Gastroesophageal sphincter (tissue), 4 donors: ENCODE measurements around the gene IKZF2. TPM values are rescaled to one million over a fixed set of nuclear protein-coding genes. Genes with fewer than 3 reads are reported as not detected.

Source experiments
- ATAC-seq: fragments of 150-250 bp; one replicate; pipeline ENCODE4 v1.9.1; 2016; ENCODE audit warnings: mild to moderate bottlenecking, moderate library complexity
- H3K27ac ChIP-seq, 4 donors: fragments of 200-600 bp; sonication (generic) in 3 of 4; 1 replicate in 3 of 4; 2 replicates in 1 of 4; pipeline ENCODE4 v1.5.1; 2016 to 2019
- H3K27me3 ChIP-seq: fragments of 200-600 bp; sonication (generic); one replicate; pipeline ENCODE4 v1.5.1; 2019
- H3K36me3 ChIP-seq, 2 donors: fragments of 200-600 bp; sonication (generic); one replicate each; pipeline ENCODE4 v1.5.1; 2019; ENCODE audit warnings: control low read depth in 1 of 2
- H3K4me1 ChIP-seq, 3 donors: fragments of 200-600 bp; sonication (generic); 1 replicate in 2 of 3; 2 replicates in 1 of 3; pipeline ENCODE4 v1.5.1; 2016 to 2019; ENCODE audit warnings: control low read depth in 2 of 3
- H3K4me3 ChIP-seq, 2 donors: fragments of 200-600 bp; sonication (generic); one replicate each; pipeline ENCODE4 v1.5.1; 2019; ENCODE audit warnings: mild to moderate bottlenecking in 1 of 2, moderate library complexity in 1 of 2
- H3K9me3 ChIP-seq, 3 donors: fragments of 200-600 bp; sonication (generic); one replicate each; pipeline ENCODE4 v1.5.1; 2017 to 2019; ENCODE audit warnings: control low read depth in 2 of 3
- EP300 ChIP-seq: sonication (generic); formaldehyde crosslinking; IDR thresholded peaks from one replicate; pipeline ENCODE4 v1.6.1; 2017; ENCODE audit warnings: antibody characterized with exemption, mild to moderate bottlenecking
- POLR2A ChIP-seq, 2 donors: fragments of 450-650 bp; IDR thresholded peaks; one replicate each; pipeline ENCODE4 v1.6.1; 2017; ENCODE audit warnings: antibody characterized with exemption in 2 of 2, mild to moderate bottlenecking in 2 of 2, moderate library complexity in 1 of 2
- POLR2AphosphoS5 ChIP-seq: sonication (generic); formaldehyde crosslinking; IDR thresholded peaks from one replicate; pipeline ENCODE4 v1.6.1; 2017; ENCODE audit warnings: antibody characterized with exemption
- WGBS, 2 donors: methylation state at CpG; one replicate each; pipeline ENCODE4 v1.1.5; 2018; ENCODE audit warnings: low coverage in 1 of 2; 5-methylcytosine and 5-hydroxymethylcytosine counted together
- total RNA-seq, 4 donors: library from RNA; depleted of rRNA; stranded (reverse); fragments of >200 nt; gene quantifications; one replicate each; pipeline ENCODE4 v1.1.0, GENCODE V29; 2016
- TF ChIP-seq, protein P1 (sequence below), 4 experiments: fragments of 200-600 bp in 2 of 4; fragments of 450-650 bp in 2 of 4; sonication (generic) in 1 of 4; IDR thresholded peaks; one replicate each; pipeline ENCODE4 v1.5.1; 2017 to 2019; ENCODE audit warnings: antibody characterized with exemption in 4 of 4, mild to moderate bottlenecking in 2 of 4, moderate library complexity in 2 of 4

IKZF2 gene
- total RNA-seq, 4 donors from 2014 or later: 4.2 to 11.6 (median 9.6) TPM

DNA sequence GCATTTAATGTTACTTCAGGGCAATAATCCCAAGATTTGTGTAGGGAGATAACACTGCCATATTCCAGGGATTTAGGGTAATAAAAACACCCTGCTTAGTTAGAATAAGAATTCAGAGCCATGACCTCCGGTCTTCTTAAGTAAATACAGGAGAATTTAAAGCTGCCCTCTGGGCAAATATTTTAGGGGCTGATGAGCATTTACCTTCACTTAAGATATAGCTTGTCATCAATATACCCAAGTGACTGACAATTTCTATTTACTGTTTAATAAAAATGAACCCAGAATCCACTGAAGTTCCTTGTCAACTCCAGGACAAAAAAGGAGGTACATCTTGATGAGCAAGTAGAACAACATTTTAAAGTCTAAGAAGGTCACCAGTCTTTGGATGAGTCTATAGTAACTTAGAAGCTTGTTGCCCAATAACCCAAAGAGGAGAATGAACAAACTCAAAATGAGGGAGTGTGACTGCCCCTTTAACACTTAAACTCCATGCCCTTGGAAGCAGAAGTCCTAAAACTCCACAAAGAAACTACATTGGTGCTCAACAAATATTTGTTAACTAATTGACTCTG lies 24.3 kb upstream of the IKZF2 start:
- no peak for TF ChIP-seq POLR2AphosphoS5
- 88 to 100% methylated on average over 1 of the region's 1 CpG for WGBS, 2 donors
- H3K27ac ChIP-seq: no peak overlapping the region
- H3K27me3 ChIP-seq: no peaks in the 10 kb centered on the region
- no peaks in the 10 kb centered on the region for H3K4me1 ChIP-seq
- peaks cover 0 to 5% (median 0%) of the 10 kb centered on the region in 3 donors for H3K9me3 ChIP-seq
- no peaks in the 10 kb centered on the region for H3K36me3 ChIP-seq
- H3K4me3 ChIP-seq: no peak overlapping the region
- no peak for ATAC-seq

DNA sequence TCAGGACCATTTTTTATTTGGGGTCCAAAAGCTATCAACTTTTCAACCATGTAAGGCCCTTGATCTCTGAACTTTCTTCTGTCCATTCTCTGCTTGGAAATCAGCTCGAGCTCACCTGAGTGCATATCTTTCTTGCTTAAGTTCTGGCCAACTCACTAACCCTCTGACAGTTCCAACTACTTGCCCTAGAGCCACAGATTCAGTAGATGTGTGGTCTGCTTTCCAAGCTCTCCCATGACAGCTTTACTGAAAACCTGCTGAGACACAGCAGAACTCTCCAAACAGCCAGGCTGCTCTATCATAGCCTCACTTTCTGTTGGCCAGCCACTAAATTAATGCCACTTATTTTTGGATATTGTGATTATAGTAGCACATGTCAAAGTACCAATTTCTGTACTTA lies 21.2 kb upstream of the IKZF2 start:
- Histone ChIP-seq H3K4me1 (no peaks in the 10 kb centered on the region), H3K4me3 (no peak overlapping the region), H3K9me3 (peaks cover 0 to 5% (median 0%) of the 10 kb centered on the region in 3 donors), H3K27ac (no peak overlapping the region), H3K36me3 (no peaks in the 10 kb centered on the region), H3K27me3 (no peaks in the 10 kb centered on the region)
- ATAC-seq: no peak
- TF ChIP-seq POLR2A (IDR thresholded peaks at IDR 0.05) (no peak), EP300 (no peak), POLR2AphosphoS5 (no peak)
- WGBS, 2 donors: 25 to 100% methylated on average over 1 of the region's 1 CpG

DNA sequence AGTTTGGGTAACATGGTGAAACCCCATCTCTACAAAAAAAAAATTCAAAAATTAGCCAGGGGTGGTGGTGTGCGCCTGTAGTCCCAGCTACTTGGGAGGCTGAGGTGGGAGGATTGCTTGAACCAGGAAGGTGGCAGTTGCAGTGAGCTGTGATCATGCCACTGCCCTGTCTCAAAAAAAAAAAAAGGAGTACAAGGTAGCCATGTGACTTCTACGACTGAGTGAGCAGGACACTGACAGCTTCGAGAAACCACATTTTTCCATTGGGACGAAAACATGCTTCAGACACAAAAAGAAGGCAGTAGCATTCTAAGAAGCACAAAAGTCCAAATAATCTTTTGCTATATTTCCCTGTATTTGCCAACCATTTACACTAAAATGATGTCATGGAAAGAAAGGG lies 19.7 kb upstream of the IKZF2 start:
- Histone ChIP-seq H3K4me3 (no peak overlapping the region), H3K27me3 (no peaks in the 10 kb centered on the region), H3K36me3 (no peaks in the 10 kb centered on the region), H3K9me3 (no peaks in the 10 kb centered on the region), H3K4me1 (no peaks in the 10 kb centered on the region), H3K27ac (no peak overlapping the region)
- TF ChIP-seq, protein P1, sequence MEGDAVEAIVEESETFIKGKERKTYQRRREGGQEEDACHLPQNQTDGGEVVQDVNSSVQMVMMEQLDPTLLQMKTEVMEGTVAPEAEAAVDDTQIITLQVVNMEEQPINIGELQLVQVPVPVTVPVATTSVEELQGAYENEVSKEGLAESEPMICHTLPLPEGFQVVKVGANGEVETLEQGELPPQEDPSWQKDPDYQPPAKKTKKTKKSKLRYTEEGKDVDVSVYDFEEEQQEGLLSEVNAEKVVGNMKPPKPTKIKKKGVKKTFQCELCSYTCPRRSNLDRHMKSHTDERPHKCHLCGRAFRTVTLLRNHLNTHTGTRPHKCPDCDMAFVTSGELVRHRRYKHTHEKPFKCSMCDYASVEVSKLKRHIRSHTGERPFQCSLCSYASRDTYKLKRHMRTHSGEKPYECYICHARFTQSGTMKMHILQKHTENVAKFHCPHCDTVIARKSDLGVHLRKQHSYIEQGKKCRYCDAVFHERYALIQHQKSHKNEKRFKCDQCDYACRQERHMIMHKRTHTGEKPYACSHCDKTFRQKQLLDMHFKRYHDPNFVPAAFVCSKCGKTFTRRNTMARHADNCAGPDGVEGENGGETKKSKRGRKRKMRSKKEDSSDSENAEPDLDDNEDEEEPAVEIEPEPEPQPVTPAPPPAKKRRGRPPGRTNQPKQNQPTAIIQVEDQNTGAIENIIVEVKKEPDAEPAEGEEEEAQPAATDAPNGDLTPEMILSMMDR (IDR thresholded peaks at IDR 0.05): no peak
- no peak for TF ChIP-seq POLR2AphosphoS5
- no peak for TF ChIP-seq EP300
- TF ChIP-seq POLR2A (IDR thresholded peaks at IDR 0.05): no peak
- ATAC-seq: no peak
- WGBS, 2 donors: 79 to 86% methylated on average over 4 of the region's 4 CpGs

DNA sequence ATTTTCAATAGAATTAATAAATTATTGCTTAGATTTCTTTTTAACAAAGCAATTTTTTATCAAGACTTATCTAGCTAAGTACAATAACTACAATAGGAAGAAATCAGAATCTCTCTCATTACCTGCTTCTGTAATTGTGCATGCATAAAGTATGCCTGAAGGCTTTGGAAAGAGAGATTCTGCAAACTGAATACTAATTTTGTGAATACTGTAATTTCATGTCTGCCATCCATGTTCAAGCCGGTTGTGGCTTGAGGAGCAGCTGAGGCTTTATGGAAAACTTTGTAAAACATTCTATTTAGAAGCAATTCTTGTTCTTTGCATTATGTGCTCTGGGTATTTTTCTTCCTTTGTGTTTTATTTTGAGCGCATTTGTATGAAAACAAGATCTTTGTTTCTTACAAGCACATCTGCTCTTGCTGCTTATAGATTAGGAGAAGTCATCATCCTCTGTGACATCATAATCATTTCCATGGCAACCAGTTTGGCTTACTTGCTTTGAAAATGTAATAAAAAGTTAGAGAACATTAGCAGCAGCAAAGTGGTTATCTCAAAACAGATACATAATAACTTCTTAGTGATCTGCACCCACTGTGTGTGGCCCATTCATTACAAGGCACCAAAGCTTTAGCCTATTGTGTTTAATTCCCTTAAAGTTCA lies 16.0 kb upstream of the IKZF2 start:
- Histone ChIP-seq H3K27me3 (no peaks in the 10 kb centered on the region), H3K9me3 (no peaks in the 10 kb centered on the region), H3K36me3 (no peaks in the 10 kb centered on the region), H3K27ac (no peak overlapping the region), H3K4me3 (no peak overlapping the region), H3K4me1 (peaks cover 0 to 4% (median 0%) of the 10 kb centered on the region in 3 donors)
- no peak for ATAC-seq
- TF ChIP-seq POLR2AphosphoS5 (no peak), POLR2A (IDR thresholded peaks at IDR 0.05) (no peak), EP300 (no peak)
- TF ChIP-seq, protein P1 (IDR thresholded peaks at IDR 0.05): no peak
- 78 to 86% methylated on average over 2 of the region's 2 CpGs for WGBS, 2 donors

DNA sequence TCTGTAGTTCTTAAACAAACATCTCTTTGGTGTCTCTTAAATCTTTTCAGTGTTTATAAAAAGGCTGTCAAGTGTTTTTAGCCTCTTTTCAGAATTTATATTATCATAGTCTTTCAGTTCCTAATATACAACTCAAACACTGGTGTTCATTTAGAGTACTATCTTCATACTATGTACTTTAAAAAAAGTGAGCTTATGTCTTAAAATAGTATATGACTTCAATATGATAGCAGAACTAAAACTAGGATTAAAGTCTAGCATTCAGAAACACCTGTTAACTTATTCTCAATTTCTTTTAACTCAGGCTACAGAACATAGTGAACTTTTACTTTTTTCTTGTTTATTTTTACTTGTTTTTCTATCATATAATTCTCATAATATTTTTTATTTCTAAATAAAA lies 14.7 kb upstream of the IKZF2 start:
- Histone ChIP-seq H3K27me3 (no peaks in the 10 kb centered on the region), H3K4me3 (no peak overlapping the region), H3K27ac (no peak overlapping the region), H3K9me3 (no peaks in the 10 kb centered on the region), H3K4me1 (peaks cover 0 to 12% (median 0%) of the 10 kb centered on the region in 3 donors), H3K36me3 (no peaks in the 10 kb centered on the region)
- ATAC-seq: no peak
- TF ChIP-seq, protein P1 (IDR thresholded peaks at IDR 0.05): no peak
- TF ChIP-seq POLR2A (IDR thresholded peaks at IDR 0.05): no peak
- TF ChIP-seq POLR2AphosphoS5: no peak
- no peak for TF ChIP-seq EP300

DNA sequence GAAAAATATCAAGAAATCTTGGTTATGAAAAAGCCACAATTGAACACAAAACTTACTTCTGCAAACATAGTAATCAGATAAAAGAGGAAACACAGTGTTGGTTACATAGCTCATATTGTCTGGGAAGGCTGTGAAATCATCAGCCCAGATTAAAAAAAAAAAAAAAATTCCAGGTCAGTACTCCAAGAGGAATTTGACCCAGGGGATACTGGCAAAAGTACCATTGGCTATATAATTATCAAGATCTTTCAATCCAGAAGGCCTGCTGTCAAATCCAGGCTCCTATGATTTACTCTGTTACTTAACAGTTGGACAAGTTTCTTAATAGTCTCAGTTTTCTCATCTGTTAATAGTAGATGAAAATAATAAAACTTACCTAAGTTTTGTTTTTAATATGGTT lies 12.9 kb upstream of the IKZF2 start:
- TF ChIP-seq POLR2AphosphoS5 (no peak), EP300 (no peak), POLR2A (IDR thresholded peaks at IDR 0.05) (no peak)

More for the DNA sequence above, 12.9 kb upstream of the IKZF2 start:
- Histone ChIP-seq H3K27me3 (no peaks in the 10 kb centered on the region), H3K27ac (no peak overlapping the region), H3K4me3 (no peak overlapping the region), H3K36me3 (no peaks in the 10 kb centered on the region), H3K4me1 (peaks cover 0 to 12% (median 0%) of the 10 kb centered on the region in 3 donors), H3K9me3 (no peaks in the 10 kb centered on the region)
- ATAC-seq: no peak
